T-cell (primary cell): Measurements from ENCODE around the gene ZBTB39. TPM values are rescaled to one million over a fixed set of nuclear protein-coding genes. Genes with fewer than 3 reads are reported as not detected.

Source experiments
- ATAC-seq, 4 experiments: fragments of 200-7000 bp in 3 of 4; fragments of 150-1000 bp in 1 of 4; cut with Tn5 transposase; replicated peaks in 1 of 4; 1 replicate in 3 of 4; 2 replicates in 1 of 4; pipeline ENCODE4 v1.10.0; 2021; ENCODE audit warnings: moderate library complexity in 3 of 4, mild to moderate bottlenecking in 2 of 4, moderate number of reproducible peaks in 1 of 4
- CTCF ChIA-PET, 2 donors: fragments of 300-600 bp; sonication (Branson Sonifier 250); formaldehyde crosslinking; loops; one replicate each; lab custom pipeline; 2022; ENCODE audit warnings: antibody characterized with exemption in 2 of 2; lab: Charles Lee
- POLR2A ChIA-PET, 2 donors: fragments of 300-600 bp; sonication (Branson Sonifier 250); formaldehyde crosslinking; loops; one replicate each; lab custom pipeline; 2022; ENCODE audit warnings: antibody characterized with exemption in 2 of 2; lab: Charles Lee
- DNase-seq, 35 experiments: peaks; one replicate each; pipeline versions ENCODE4 v3.0.0 to v3.0.0-alpha.2; 2013 to 2023
- H3K27ac ChIP-seq: one replicate; pipeline ENCODE4 v1.5.1; 2013; ENCODE audit warnings: low read length
- H3K27me3 ChIP-seq, 2 experiments: replicated peaks in 1 of 2; 1 replicate in 1 of 2; 2 replicates in 1 of 2; pipeline versions ENCODE4 v1.6.1 to v1.7.0; 2013; ENCODE audit warnings: low read length in 1 of 2, mixed read lengths in 1 of 2; ENCODE audit not compliant: control insufficient read depth in 2 of 2, insufficient read depth in 2 of 2; ENCODE audit errors: extremely low read depth in 1 of 2
- H3K36me3 ChIP-seq, 2 donors: 1 replicate in 1 of 2; 2 replicates in 1 of 2; pipeline versions ENCODE4 v1.6.1 to v1.7.0; 2013; ENCODE audit warnings: low read length in 1 of 2; ENCODE audit not compliant: control insufficient read depth in 2 of 2, insufficient read depth in 1 of 2; ENCODE audit errors: extremely low read depth in 1 of 2
- H3K4me1 ChIP-seq, 2 experiments: 1 replicate in 1 of 2; 2 replicates in 1 of 2; pipeline versions ENCODE4 v1.6.1 to v1.7.0; 2013; ENCODE audit warnings: low read length in 2 of 2, mixed read lengths in 1 of 2; ENCODE audit not compliant: insufficient read depth in 2 of 2, control insufficient read depth in 1 of 2; ENCODE audit errors: extremely low read depth in 1 of 2
- H3K4me3 ChIP-seq, 2 donors: 1 replicate in 1 of 2; 2 replicates in 1 of 2; pipeline versions ENCODE4 v1.5.1 to v1.7.0; 2013; ENCODE audit warnings: mild to moderate bottlenecking in 2 of 2, low read length in 1 of 2, moderate library complexity in 1 of 2; ENCODE audit not compliant: control insufficient read depth in 1 of 2; ENCODE audit errors: extremely low read depth in 1 of 2
- H3K9me3 ChIP-seq: 2 replicates; pipeline ENCODE4 v1.7.0; 2013
- H3K27ac Mint-ChIP-seq, 2 donors: one replicate each; pipeline ENCODE4 v1.8.0; 2020 to 2021; ENCODE audit warnings: mild to moderate bottlenecking in 2 of 2, mixed read lengths in 2 of 2
- H3K27me3 Mint-ChIP-seq, 2 donors: one replicate each; pipeline ENCODE4 v1.8.0; 2021 to 2022; ENCODE audit warnings: mixed read lengths in 2 of 2
- H3K36me3 Mint-ChIP-seq: one replicate; pipeline ENCODE4 v1.8.0; 2021; ENCODE audit warnings: mixed read lengths
- H3K4me1 Mint-ChIP-seq, 3 donors: one replicate each; pipeline ENCODE4 v1.8.0; 2020 to 2022; ENCODE audit warnings: mixed read lengths in 3 of 3, mild to moderate bottlenecking in 1 of 3
- H3K4me3 Mint-ChIP-seq, 3 donors: one replicate each; pipeline ENCODE4 v1.8.0; 2020 to 2022; ENCODE audit warnings: mild to moderate bottlenecking in 3 of 3, mixed read lengths in 3 of 3, moderate library complexity in 3 of 3
- H3K9me3 Mint-ChIP-seq, 3 donors: one replicate each; pipeline ENCODE4 v1.8.0; 2020 to 2022; ENCODE audit warnings: mixed read lengths in 3 of 3
- WGBS: methylation state at CpG from one replicate; pipeline ENCODE4 v1.1.5; 2013; ENCODE audit warnings: missing lambda C conversion rate; ENCODE audit not compliant: insufficient coverage; 5-methylcytosine and 5-hydroxymethylcytosine counted together
- total RNA-seq, 35 experiments: library from RNA in 6 of 35; stranded (reverse) in 6 of 35; fragments of 120-200 nt in 1 of 35; gene quantifications; one replicate each; pipeline versions ENCODE4 v1.2.1 to v1.2.4 and lab custom pipeline; 2013 to 2026

Gene ZBTB39
- total RNA-seq, 5 donors from 2014 or later (not counting 1 experiment from before 2014, with no cell fraction given): 7.9 to 11.2 (median 11.0) TPM

GRCh38 chr12:57009949-57010626 lies 3.7 kb upstream of the ZBTB39 start:
- no peak for ATAC-seq
- no peaks in the 10 kb centered on the region for H3K9me3 Mint-ChIP-seq
- H3K27me3 Mint-ChIP-seq: peaks cover 0 to 10% of the 10 kb centered on the region in 2 donors
- ChIA-PET CTCF (interaction anchor here (0.6 to 2.3 kb wide), 5 partner anchors 17 to 102 kb away, joined by 3 to 10 read pairs (median 4); partner anchors contain the start of gene STAT6 (in 1 of the 2)), POLR2A (no interaction called here)
- Histone ChIP-seq H3K27me3 (peaks cover 0 to 10% of the 10 kb centered on the region in 2 experiments), H3K4me1 (peaks cover 33 to 39% of the 10 kb centered on the region in 2 experiments), H3K27ac (no peak overlapping the region), H3K9me3 (no peaks in the 10 kb centered on the region), H3K36me3 (no peaks in the 10 kb centered on the region), H3K4me3 (no peak overlapping the region)
- H3K36me3 Mint-ChIP-seq: no peaks in the 10 kb centered on the region
- peak overlapping the region; percentile 4 to 51 for H3K27ac Mint-ChIP-seq
- H3K4me3 Mint-ChIP-seq: no peak overlapping the region
- peaks cover 45 to 83% (median 65%) of the 10 kb centered on the region in 3 donors for H3K4me1 Mint-ChIP-seq
- WGBS: 83% methylated on average over 1 of the region's 5 CpGs
- DNase-seq: no peak

GRCh38 chr12:57008178-57008577 lies 1.8 kb upstream of the ZBTB39 start:
- H3K36me3 ChIP-seq: peaks cover 13 to 15% of the 10 kb centered on the region in 2 donors
- H3K27me3 ChIP-seq: peaks cover 0 to 3% of the 10 kb centered on the region in 2 experiments
- peak overlapping the region; percentile 55 to 88 (median 62) for H3K4me3 Mint-ChIP-seq
- ChIA-PET CTCF (interaction anchor here (0.5 to 5.7 kb wide), 10 partner anchors 10 to 108 kb away, joined by 3 to 42 read pairs (median 5); partner anchors contain the start of gene STAT6 (in 1 of the 2)), POLR2A (no interaction called here)
- no peaks in the 10 kb centered on the region for H3K27me3 Mint-ChIP-seq
- peaks cover 12% of the 10 kb centered on the region for H3K36me3 Mint-ChIP-seq
- peaks cover 60 to 86% (median 74%) of the 10 kb centered on the region in 3 donors for H3K4me1 Mint-ChIP-seq
- no peak overlapping the region for H3K27ac ChIP-seq
- ATAC-seq (peak; percentile 21 to 48 (median 28)), DNase-seq (peak in 7 of 35 experiments; percentile 11 to 73 (median 25))
- peak overlapping the region; percentile 95 to 96 for H3K27ac Mint-ChIP-seq
- peaks cover 36 to 48% of the 10 kb centered on the region in 2 experiments for H3K4me1 ChIP-seq
- H3K9me3 Mint-ChIP-seq: no peaks in the 10 kb centered on the region
- no peak overlapping the region for H3K4me3 ChIP-seq
- H3K9me3 ChIP-seq: no peaks in the 10 kb centered on the region

- no peaks in the 10 kb centered on the region for H3K27me3 Mint-ChIP-seq
- H3K4me3 ChIP-seq: peak overlapping the region; percentile 22 to 35
- H3K27me3 ChIP-seq: no peaks in the 10 kb centered on the region
- peak overlapping the region; percentile 95 to 96 for H3K27ac Mint-ChIP-seq
- H3K4me1 Mint-ChIP-seq: peaks cover 64 to 87% (median 76%) of the 10 kb centered on the region in 3 donors
- peak overlapping the region; percentile 80 to 90 (median 88) for H3K4me3 Mint-ChIP-seq
- WGBS: 40% methylated on average over 6 of the region's 10 CpGs
- CTCF ChIA-PET: interaction anchor here (0.6 to 5.7 kb wide), 10 partner anchors 46 to 415 kb away, joined by 3 to 42 read pairs (median 6); partner anchors contain the start of genes NEMP1 (in 1 of the 2) and STAT6 (in 1 of the 2)
- H3K9me3 ChIP-seq: no peaks in the 10 kb centered on the region
- peaks cover 36 to 48% of the 10 kb centered on the region in 2 experiments for H3K4me1 ChIP-seq
- peak overlapping the region; percentile 60 for H3K27ac ChIP-seq
- POLR2A ChIA-PET: no interaction called here
- ATAC-seq: peak in 2 of 4 experiments; percentile 2 to 26
- H3K36me3 Mint-ChIP-seq: peaks cover 21% of the 10 kb centered on the region
- no peaks in the 10 kb centered on the region for H3K9me3 Mint-ChIP-seq
- peaks cover 24 to 27% of the 10 kb centered on the region in 2 donors for H3K36me3 ChIP-seq
- DNase-seq: peak in 4 of 35 experiments; percentile 18 to 38 (median 23)
Measured at GRCh38 chr12:57006809-57007475, 596 bp upstream of the ZBTB39 start.

- Histone ChIP-seq H3K36me3 (peaks cover 27 to 42% of the 10 kb centered on the region in 2 donors), H3K9me3 (no peaks in the 10 kb centered on the region), H3K27me3 (no peaks in the 10 kb centered on the region), H3K4me1 (peaks cover 29 to 46% of the 10 kb centered on the region in 2 experiments), H3K27ac (no peak overlapping the region), H3K4me3 (no peak overlapping the region)
- ATAC-seq: no peak
- Mint-ChIP-seq H3K4me1 (peaks cover 68 to 81% (median 79%) of the 10 kb centered on the region in 3 donors), H3K36me3 (peaks cover 30% of the 10 kb centered on the region), H3K27me3 (no peaks in the 10 kb centered on the region), H3K9me3 (no peaks in the 10 kb centered on the region), H3K4me3 (peak overlapping the region; percentile 92 to 95 (median 93)), H3K27ac (no peak overlapping the region)
- DNase-seq: no peak
- ChIA-PET CTCF (interaction anchor here (0.6 to 5.7 kb wide), 6 partner anchors 16 to 612 kb away, joined by 4 to 42 read pairs (median 11); partner anchors contain the start of genes LRP1 (in 1 of the 2) and STAT6 (in 1 of the 2)), POLR2A (no interaction called here)
- WGBS: no CpG with 5 or more reads among the region's 6 CpGs
Measured at GRCh38 chr12:57004651-57005050, 1.7 kb downstream of the ZBTB39 start.

DNA sequence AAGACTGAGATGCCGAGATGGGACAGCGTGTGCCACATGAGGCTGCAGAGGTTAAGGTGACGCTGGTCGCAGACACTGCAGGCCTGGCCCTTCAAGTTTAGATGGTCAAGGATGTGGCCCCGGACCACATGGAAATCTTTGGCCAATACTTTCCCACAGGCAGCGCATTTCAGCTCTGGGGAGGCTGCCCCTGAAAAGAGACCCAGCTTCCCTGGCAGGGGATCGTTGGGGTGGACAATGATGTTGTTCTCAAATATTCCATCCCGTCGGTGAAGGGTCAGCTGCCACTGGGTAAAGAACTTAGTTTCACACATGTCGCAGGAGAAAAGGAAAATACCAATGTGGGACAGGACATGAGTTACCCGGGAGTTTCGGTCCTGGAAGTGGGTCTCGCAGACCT lies 3.0 kb downstream of the ZBTB39 start:
- H3K27me3 Mint-ChIP-seq: no peaks in the 10 kb centered on the region
- Histone ChIP-seq H3K27ac (no peak overlapping the region), H3K4me3 (no peak overlapping the region), H3K4me1 (peaks cover 27 to 50% of the 10 kb centered on the region in 2 experiments), H3K36me3 (peaks cover 27 to 49% of the 10 kb centered on the region in 2 donors), H3K9me3 (no peaks in the 10 kb centered on the region), H3K27me3 (no peaks in the 10 kb centered on the region)
- WGBS: 100% methylated on average over 10 of the region's 13 CpGs
- ATAC-seq: no peak
- H3K27ac Mint-ChIP-seq: no peak overlapping the region
- ChIA-PET POLR2A (no interaction called here), CTCF (interaction anchor here (0.5 to 5.7 kb wide), 4 partner anchors 22 to 246 kb away, joined by 3 to 42 read pairs (median 6); no protein-coding TSS in a partner anchor)
- no peak for DNase-seq
- H3K36me3 Mint-ChIP-seq: peaks cover 33% of the 10 kb centered on the region
- no peaks in the 10 kb centered on the region for H3K9me3 Mint-ChIP-seq
- H3K4me1 Mint-ChIP-seq: peaks cover 79 to 88% (median 87%) of the 10 kb centered on the region in 3 donors
- H3K4me3 Mint-ChIP-seq: peak overlapping the region in 1 of 3 donors; percentile 37

DNA sequence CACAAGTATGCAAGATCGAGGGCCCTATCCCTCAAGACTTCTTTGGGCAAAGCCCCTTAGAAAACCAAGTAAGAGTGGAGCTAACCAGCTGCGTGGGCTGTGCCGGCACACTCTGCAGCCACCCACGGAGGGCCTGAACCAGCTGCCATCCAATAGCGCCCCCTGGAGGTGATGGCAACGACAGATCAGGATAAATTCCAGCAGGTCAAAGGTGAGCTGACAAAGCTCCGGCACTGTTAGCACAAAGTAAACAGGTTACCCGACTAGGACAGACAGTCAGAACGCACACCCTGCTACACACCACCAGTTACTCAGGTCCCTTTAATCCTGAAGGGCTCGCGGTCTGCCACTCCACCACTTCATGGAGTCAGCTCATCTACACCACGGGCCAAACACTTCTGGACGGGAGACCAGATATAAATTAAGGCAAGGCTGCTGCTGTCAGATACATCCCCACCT lies 4.9 kb downstream of the ZBTB39 start:
- WGBS: 47% methylated on average over 12 of the region's 13 CpGs
- Histone ChIP-seq H3K27ac (no peak overlapping the region), H3K4me1 (peaks cover 9 to 35% of the 10 kb centered on the region in 2 experiments), H3K36me3 (peaks cover 27 to 57% of the 10 kb centered on the region in 2 donors), H3K4me3 (no peak overlapping the region), H3K9me3 (no peaks in the 10 kb centered on the region), H3K27me3 (no peaks in the 10 kb centered on the region)
- Mint-ChIP-seq H3K27ac (no peak overlapping the region), H3K27me3 (no peaks in the 10 kb centered on the region), H3K9me3 (no peaks in the 10 kb centered on the region), H3K4me1 (peaks cover 63 to 78% (median 70%) of the 10 kb centered on the region in 3 donors), H3K4me3 (peak overlapping the region in 1 of 3 donors; percentile 43), H3K36me3 (peaks cover 42% of the 10 kb centered on the region)
- peak; percentile 41 to 85 (median 68) for DNase-seq
- ATAC-seq: peak in 3 of 4 experiments; percentile 16 to 63 (median 19)
- ChIA-PET POLR2A (no interaction called here), CTCF (interaction anchor here (0.6 to 2.2 kb wide), 9 partner anchors 9 to 480 kb away, joined by 3 to 21 read pairs (median 4); partner anchors contain the start of gene RBMS2 (in 1 of the 2))
